ENCODE results near the gene CWC27. TPM values are rescaled to one million over a fixed set of nuclear protein-coding genes. Genes with fewer than 3 reads are reported as not detected.
A peak's percentile ranks its signal among the peaks of the same experiment; 100 is the strongest.
"Not testable (repeated sequence)": the region's sequence is repeated elsewhere in the genome, so short reads cannot be mapped to it uniquely, and the experiment has no call there.

The CWC27 gene
- total RNA-seq, 1 donor from 2014 or later: 33.4 TPM

GRCh38 chr5:64930672-64931318 is 162.1 kb downstream of the CWC27 start:
- no peak for DNase-seq (ENCODE audit: low spot score, unreplicated experiment)
- no peaks in the 10 kb centered on the region for H3K27me3 Mint-ChIP-seq
- H3K36me3 Mint-ChIP-seq (ENCODE audit: insufficient read depth): peaks cover 18% of the 10 kb centered on the region
- H3K27ac Mint-ChIP-seq: peak overlapping the region; percentile 6
- peaks cover 11% of the 10 kb centered on the region for H3K9me3 Mint-ChIP-seq (ENCODE audit: low read depth)
- H3K4me1 Mint-ChIP-seq (ENCODE audit: low read depth): no peaks in the 10 kb centered on the region
- no peak for TF ChIP-seq CTCF (IDR thresholded peaks at IDR 0.05; ENCODE audit: unreplicated experiment)
- no peak overlapping the region for H3K4me3 Mint-ChIP-seq (ENCODE audit: low read depth)

- H3K4me3 Mint-ChIP-seq (ENCODE audit: low read depth); DNase-seq (ENCODE audit: low spot score, unreplicated experiment); H3K27me3 Mint-ChIP-seq; H3K27ac Mint-ChIP-seq; H3K4me1 Mint-ChIP-seq (ENCODE audit: low read depth): not testable (repeated sequence)
- Mint-ChIP-seq H3K9me3 (ENCODE audit: low read depth) (peaks cover 25% of the 10 kb centered on the region), H3K36me3 (ENCODE audit: insufficient read depth) (peaks cover 21% of the 10 kb centered on the region)
These were observed 170.7 kb downstream of the CWC27 start for GRCh38 chr5:64939422-64939771.

GRCh38 chr5:64939772-64940510 is 171.2 kb downstream of the CWC27 start:
- peaks cover 5% of the 10 kb centered on the region for H3K4me1 Mint-ChIP-seq (ENCODE audit: low read depth)
- peaks cover 20% of the 10 kb centered on the region for H3K9me3 Mint-ChIP-seq (ENCODE audit: low read depth)
- TF ChIP-seq CTCF (IDR thresholded peaks at IDR 0.05; ENCODE audit: unreplicated experiment): no peak
- H3K36me3 Mint-ChIP-seq (ENCODE audit: insufficient read depth): peaks cover 16% of the 10 kb centered on the region
- H3K4me3 Mint-ChIP-seq (ENCODE audit: low read depth): no peak overlapping the region
- DNase-seq (ENCODE audit: low spot score, unreplicated experiment): no peak
- H3K27ac Mint-ChIP-seq: no peak overlapping the region
- H3K27me3 Mint-ChIP-seq: no peaks in the 10 kb centered on the region

- H3K4me3 Mint-ChIP-seq (ENCODE audit: low read depth): no peak overlapping the region
- peaks cover 12% of the 10 kb centered on the region for H3K4me1 Mint-ChIP-seq (ENCODE audit: low read depth)
- H3K36me3 Mint-ChIP-seq (ENCODE audit: insufficient read depth): peaks cover 3% of the 10 kb centered on the region
- DNase-seq (ENCODE audit: low spot score, unreplicated experiment): no peak
- no peak overlapping the region for H3K27ac Mint-ChIP-seq
- H3K27me3 Mint-ChIP-seq: no peaks in the 10 kb centered on the region
- TF ChIP-seq CTCF (IDR thresholded peaks at IDR 0.05; ENCODE audit: unreplicated experiment): no peak
- H3K9me3 Mint-ChIP-seq (ENCODE audit: low read depth): peaks cover 4% of the 10 kb centered on the region
These were observed 173.7 kb downstream of the CWC27 start for GRCh38 chr5:64942460-64942859.

GRCh38 chr5:64944868-64945267 is 176.1 kb downstream of the CWC27 start:
- Mint-ChIP-seq H3K9me3 (ENCODE audit: low read depth) (no peaks in the 10 kb centered on the region), H3K27me3 (no peaks in the 10 kb centered on the region), H3K4me3 (ENCODE audit: low read depth) (no peak overlapping the region), H3K4me1 (ENCODE audit: low read depth) (peaks cover 14% of the 10 kb centered on the region), H3K27ac (no peak overlapping the region), H3K36me3 (ENCODE audit: insufficient read depth) (no peaks in the 10 kb centered on the region)
- DNase-seq (ENCODE audit: low spot score, unreplicated experiment): no peak
- TF ChIP-seq CTCF (IDR thresholded peaks at IDR 0.05; ENCODE audit: unreplicated experiment): no peak

- peaks cover 10% of the 10 kb centered on the region for H3K4me1 Mint-ChIP-seq (ENCODE audit: low read depth)
- no peak overlapping the region for H3K27ac Mint-ChIP-seq
- no peak for DNase-seq (ENCODE audit: low spot score, unreplicated experiment)
- no peaks in the 10 kb centered on the region for H3K9me3 Mint-ChIP-seq (ENCODE audit: low read depth)
- H3K27me3 Mint-ChIP-seq: no peaks in the 10 kb centered on the region
- H3K4me3 Mint-ChIP-seq (ENCODE audit: low read depth): no peak overlapping the region
- no peak for TF ChIP-seq CTCF (IDR thresholded peaks at IDR 0.05; ENCODE audit: unreplicated experiment)
- H3K36me3 Mint-ChIP-seq (ENCODE audit: insufficient read depth): no peaks in the 10 kb centered on the region
These were observed 178.3 kb downstream of the CWC27 start for GRCh38 chr5:64947031-64947430.
